ENCODE data around the gene CDON. TPM values are rescaled to one million over a fixed set of nuclear protein-coding genes. Genes with fewer than 3 reads are reported as not detected.

CDON gene
- polyA plus RNA-seq, 3 donors = 21.9 to 24.2 (median 23.7) TPM

GRCh38 chr11:125947419-125948277 is 115.0 kb downstream of the CDON start:
- no peak for DNase-seq (ENCODE audit: low read depth in 3 of 3, low spot score in 2 of 3)

GRCh38 chr11:125946712-125947418 is 115.8 kb downstream of the CDON start:
- no peak for DNase-seq (ENCODE audit: low read depth in 3 of 3, low spot score in 2 of 3)

GRCh38 chr11:125945797-125946520 is 116.7 kb downstream of the CDON start, which contains the start of gene VSIG10L2:
Gene VSIG10L2 (plus strand): TSS chr11:125946044. CDS start chr11:125946056, 12 bp downstream.
- DNase-seq (ENCODE audit: low read depth in 3 of 3, low spot score in 2 of 3) = no peak

- DNase-seq (ENCODE audit: low read depth in 3 of 3, low spot score in 2 of 3) = no peak
Measured at GRCh38 chr11:125945011-125945796, 117.5 kb downstream of the CDON start.

GRCh38 chr11:125944350-125945010 is 118.2 kb downstream of the CDON start:
- DNase-seq (ENCODE audit: low read depth in 3 of 3, low spot score in 2 of 3) = no peak

GRCh38 chr11:125943661-125944349 is 118.9 kb downstream of the CDON start:
- DNase-seq (ENCODE audit: low read depth in 3 of 3, low spot score in 2 of 3) = no peak

GRCh38 chr11:125942771-125943428 is 119.8 kb downstream of the CDON start:
- DNase-seq (ENCODE audit: low read depth in 3 of 3, low spot score in 2 of 3) = no peak

- DNase-seq (ENCODE audit: low read depth in 3 of 3, low spot score in 2 of 3) = peak in 1 of 3 donors; percentile 36
Measured at GRCh38 chr11:125941619-125942611, 120.8 kb downstream of the CDON start.

- DNase-seq (ENCODE audit: low read depth in 3 of 3, low spot score in 2 of 3) = no peak
Measured at GRCh38 chr11:125941267-125941618, 121.4 kb downstream of the CDON start.

GRCh38 chr11:125940145-125940544 is 122.5 kb downstream of the CDON start:
- no peak for DNase-seq (ENCODE audit: low read depth in 3 of 3, low spot score in 2 of 3)

- DNase-seq (ENCODE audit: low read depth in 3 of 3, low spot score in 2 of 3) = no peak
Measured at GRCh38 chr11:125939081-125939521, 123.6 kb downstream of the CDON start.

GRCh38 chr11:125938418-125938817 is 124.2 kb downstream of the CDON start:
- DNase-seq (ENCODE audit: low read depth in 3 of 3, low spot score in 2 of 3) = no peak

- DNase-seq (ENCODE audit: low read depth in 3 of 3, low spot score in 2 of 3) = no peak
Measured at GRCh38 chr11:125935618-125936199, 127.0 kb downstream of the CDON start.

- DNase-seq (ENCODE audit: low read depth in 3 of 3, low spot score in 2 of 3) = no peak
Measured at GRCh38 chr11:125935056-125935455, 127.6 kb downstream of the CDON start.

- no peak for DNase-seq (ENCODE audit: low read depth in 3 of 3, low spot score in 2 of 3)
Measured at GRCh38 chr11:125934473-125934872, 128.2 kb downstream of the CDON start.

- DNase-seq (ENCODE audit: low read depth in 3 of 3, low spot score in 2 of 3) = no peak
Measured at GRCh38 chr11:125933030-125933813, 129.4 kb downstream of the CDON start.

Measured in right renal cortex interstitium (tissue), 3 donors.